ENCODE data around the gene PSMG1. TPM values are rescaled to one million over a fixed set of nuclear protein-coding genes. Genes with fewer than 3 reads are reported as not detected.
"Not testable (repeated sequence)": the region's sequence is repeated elsewhere in the genome, so short reads cannot be mapped to it uniquely, and the experiment has no call there.

PSMG1 gene
- total and polyA plus RNA-seq, 2 of the 8 experiments (the other 6 are each of a cell fraction or from before 2014, with no cell fraction given): 50.7 to 93.7 TPM

DNA sequence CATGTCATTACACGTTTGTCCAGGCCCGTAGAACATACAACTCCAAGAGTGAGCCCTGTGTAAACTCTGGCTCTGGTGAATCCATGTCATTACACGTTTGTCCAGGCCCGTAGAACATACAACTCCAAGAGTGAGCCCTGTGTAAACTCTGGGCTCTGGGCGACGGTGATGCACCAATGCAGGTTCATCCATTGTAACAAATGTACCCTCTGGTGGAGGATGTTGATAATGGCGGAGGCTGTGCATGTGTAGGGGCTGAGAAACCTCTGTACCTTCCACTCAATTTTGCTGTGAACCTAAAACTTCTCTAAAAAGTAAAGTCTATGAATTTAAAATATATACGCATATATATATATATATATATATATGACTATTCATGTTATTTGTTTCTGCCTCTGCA is 47.1 kb downstream of the PSMG1 start:
- H4K8ac ChIP-seq (ENCODE audit: extremely low read depth, insufficient read depth, low read length); H3K36me3 ChIP-seq (ENCODE audit: control insufficient read depth in 2 of 4, insufficient read depth in 4 of 4, low read length in 3 of 4); H2AFZ ChIP-seq (ENCODE audit: low read length); H4K91ac ChIP-seq (replicated peaks; ENCODE audit: insufficient read length, low read length); DNase-seq (ENCODE audit: low read depth in 1 of 2, low spot score in 2 of 2); H2BK120ac ChIP-seq (replicated peaks; ENCODE audit: low read depth, low read length); H4K20me1 ChIP-seq (replicated peaks in 1 of 2; ENCODE audit: control insufficient read depth in 1 of 2, insufficient read depth in 2 of 2, low read length in 2 of 2); H3K4me2 ChIP-seq (ENCODE audit: insufficient read depth in 1 of 2, low read depth in 2 of 2, low read length in 2 of 2); H2BK12ac ChIP-seq (ENCODE audit: low read depth, low read length); H2AK5ac ChIP-seq (ENCODE audit: low read depth, low read length); H3K27me3 ChIP-seq (replicated peaks in 1 of 4; ENCODE audit: control insufficient read depth in 3 of 4, extremely low read depth in 1 of 4, insufficient read depth in 3 of 4, low read length in 3 of 4); H3K56ac ChIP-seq (replicated peaks; ENCODE audit: insufficient read length, low read depth, low read length); H3K18ac ChIP-seq (ENCODE audit: extremely low read depth, low read length); H2BK5ac ChIP-seq (ENCODE audit: low read depth, low read length); H3K9ac ChIP-seq (replicated peaks in 1 of 4; ENCODE audit: extremely low read depth in 1 of 4, low read depth in 3 of 4, low read length in 3 of 4); H4K5ac ChIP-seq (ENCODE audit: insufficient read length, low read depth, low read length); H3K79me2 ChIP-seq (ENCODE audit: control insufficient read depth in 1 of 2, insufficient read depth in 2 of 2, low read length in 2 of 2); H3K4me3 ChIP-seq (ENCODE audit: extremely low read depth in 1 of 4, insufficient read depth in 2 of 4, low read depth in 3 of 4, low read length in 4 of 4); H3K23ac ChIP-seq (ENCODE audit: insufficient read length); POLR2A ChIA-PET (ENCODE audit: partially characterized antibody); H3K4ac ChIP-seq (replicated peaks; ENCODE audit: insufficient read length, low read depth, low read length); H3K9me3 ChIP-seq (ENCODE audit: insufficient read depth in 2 of 2, low read depth in 1 of 2, low read length in 1 of 2); H3K27ac ChIP-seq (ENCODE audit: low read depth, low read length); FAIRE-seq; H3K14ac ChIP-seq (ENCODE audit: insufficient read length); H2BK15ac ChIP-seq (ENCODE audit: low read length); H2BK20ac ChIP-seq (ENCODE audit: low read length); H3K79me1 ChIP-seq (ENCODE audit: low read depth, low read length); H3K23me2 ChIP-seq (ENCODE audit: low read depth, low read length): not testable (repeated sequence)
- WGBS, 2 experiments (ENCODE audit: extremely low coverage in 1 of 2, insufficient coverage in 1 of 2, insufficient read length in 1 of 2, insufficient replicate concordance in 2 of 2, low coverage in 1 of 2, low lambda C conversion rate in 2 of 2, missing lambda C conversion rate in 1 of 2): 86% methylated on average over 8 of the region's 8 CpGs; no CpG with 5 or more reads in 1 of the 2 experiments
- TF ChIP-seq, protein P1, sequence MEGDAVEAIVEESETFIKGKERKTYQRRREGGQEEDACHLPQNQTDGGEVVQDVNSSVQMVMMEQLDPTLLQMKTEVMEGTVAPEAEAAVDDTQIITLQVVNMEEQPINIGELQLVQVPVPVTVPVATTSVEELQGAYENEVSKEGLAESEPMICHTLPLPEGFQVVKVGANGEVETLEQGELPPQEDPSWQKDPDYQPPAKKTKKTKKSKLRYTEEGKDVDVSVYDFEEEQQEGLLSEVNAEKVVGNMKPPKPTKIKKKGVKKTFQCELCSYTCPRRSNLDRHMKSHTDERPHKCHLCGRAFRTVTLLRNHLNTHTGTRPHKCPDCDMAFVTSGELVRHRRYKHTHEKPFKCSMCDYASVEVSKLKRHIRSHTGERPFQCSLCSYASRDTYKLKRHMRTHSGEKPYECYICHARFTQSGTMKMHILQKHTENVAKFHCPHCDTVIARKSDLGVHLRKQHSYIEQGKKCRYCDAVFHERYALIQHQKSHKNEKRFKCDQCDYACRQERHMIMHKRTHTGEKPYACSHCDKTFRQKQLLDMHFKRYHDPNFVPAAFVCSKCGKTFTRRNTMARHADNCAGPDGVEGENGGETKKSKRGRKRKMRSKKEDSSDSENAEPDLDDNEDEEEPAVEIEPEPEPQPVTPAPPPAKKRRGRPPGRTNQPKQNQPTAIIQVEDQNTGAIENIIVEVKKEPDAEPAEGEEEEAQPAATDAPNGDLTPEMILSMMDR (IDR thresholded peaks at IDR 0.05; ENCODE audit: control extremely low read depth in 1 of 3, insufficient read depth in 1 of 3, low read depth in 1 of 3, low read length in 3 of 3): peak; percentile 13 to 31 (median 31); a peak in 3 of 4 replicates
- TF ChIP-seq RAD21 (IDR thresholded peaks at IDR 0.05 in 1 of 2, conservative IDR thresholded peaks at IDR 0.05 in 1 of 2; ENCODE audit: low read depth in 2 of 2, low read length in 2 of 2): peak; percentile 43 to 52
- CTCF ChIA-PET (ENCODE audit: partially characterized antibody): interaction anchor here (0.6 to 3.3 kb wide), 7 partner anchors 10 to 536 kb away, joined by 3 to 14 read pairs (median 3); no protein-coding TSS in a partner anchor
- peaks cover 0 to 12% (median 7%) of the 10 kb centered on the region in 4 experiments; a peak in 6 of 7 replicates for H3K4me1 ChIP-seq (replicated peaks in 1 of 4; ENCODE audit: control insufficient read depth in 3 of 4, insufficient read depth in 4 of 4, low read length in 3 of 4)

Measured in H1 (cell line).